IMR-90 (cell line): ENCODE data around the gene PPP1R12C. TPM values are rescaled to one million over a fixed set of nuclear protein-coding genes. Genes with fewer than 3 reads are reported as not detected.

Experiments
- ATAC-seq: fragments of 200-7000 bp; cut with Tn5 transposase; 2 replicates; pipeline ENCODE4 v1.9.1; 2020; ENCODE audit warnings: low read depth, mild to moderate bottlenecking, moderate library complexity
- BruUV-seq: library from RNA; stranded (reverse); fragments of 400-500 nt; replicated peaks from 2 replicates; lab custom pipeline; 2021; lab: Mats Ljungman, UMichigan
- CTCF ChIA-PET: fragments of 300-600 bp; formaldehyde crosslinking; extraction: SDS; loops from one replicate; lab custom pipeline; 2021; ENCODE audit warnings: antibody characterized with exemption; lab: Yijun Ruan, JAX
- POLR2A ChIA-PET: fragments of 300-600 bp; sonication (Branson Sonifier 250); formaldehyde crosslinking; loops from one replicate; lab custom pipeline; 2022; ENCODE audit warnings: antibody characterized with exemption; ENCODE audit not compliant: unreplicated experiment; lab: Charles Lee
- DNase-seq: peaks from one replicate; pipeline ENCODE4 v3.0.0; 2013
- H2AFZ ChIP-seq: replicated peaks from 2 replicates; pipeline ENCODE3; 2013; ENCODE audit warnings: low read length, mild to moderate bottlenecking; ENCODE audit not compliant: poor library complexity
- H2AK5ac ChIP-seq: 2 replicates; pipeline ENCODE4 v1.6.1; 2013; ENCODE audit warnings: low read depth, low read length, inconsistent platforms
- H2AK9ac ChIP-seq: replicated peaks from 2 replicates; pipeline ENCODE3; 2013; ENCODE audit warnings: mild to moderate bottlenecking, low read depth, low read length, moderate library complexity; ENCODE audit not compliant: poor library complexity
- H2BK120ac ChIP-seq: 2 replicates; pipeline ENCODE4 v1.6.1; 2013; ENCODE audit warnings: low read depth, low read length, inconsistent platforms
- H2BK15ac ChIP-seq: 3 replicates; pipeline ENCODE4 v1.6.1; 2013; ENCODE audit warnings: low read depth, low read length, inconsistent platforms
- H2BK20ac ChIP-seq: 2 replicates; pipeline ENCODE4 v1.6.1; 2013; ENCODE audit warnings: low read depth, mild to moderate bottlenecking, inconsistent platforms, low read length, moderate library complexity
- H2BK5ac ChIP-seq: 2 replicates; pipeline ENCODE4 v1.6.1; 2013; ENCODE audit warnings: mild to moderate bottlenecking, low read depth, low read length, inconsistent platforms; ENCODE audit not compliant: poor library complexity, severe bottlenecking
- H3K14ac ChIP-seq: replicated peaks from 2 replicates; pipeline ENCODE4 v1.6.1; 2013; ENCODE audit warnings: low read depth, low read length, inconsistent platforms
- H3K18ac ChIP-seq: 2 replicates; pipeline ENCODE4 v1.6.1; 2013; ENCODE audit warnings: low read depth, low read length, control low read depth
- H3K23ac ChIP-seq: 2 replicates; pipeline ENCODE4 v1.6.1; 2013; ENCODE audit warnings: low read depth, low read length, inconsistent platforms
- H3K27ac ChIP-seq: 2 replicates; pipeline ENCODE4 v1.5.1; 2013; ENCODE audit warnings: mild to moderate bottlenecking, control low read depth, low read length; ENCODE audit not compliant: insufficient read depth
- H3K27me3 ChIP-seq: 2 replicates; pipeline ENCODE4 v1.6.1; 2013; ENCODE audit warnings: low read length; ENCODE audit not compliant: control insufficient read depth, insufficient read depth
- H3K36me3 ChIP-seq: 2 replicates; pipeline ENCODE4 v1.6.1; 2013; ENCODE audit warnings: low read length, mixed read lengths; ENCODE audit not compliant: control insufficient read depth, insufficient read depth
- H3K4ac ChIP-seq: 2 replicates; pipeline ENCODE4 v1.6.1; 2013; ENCODE audit warnings: low read depth, low read length, inconsistent platforms
- H3K4me1 ChIP-seq: 2 replicates; pipeline ENCODE4 v1.6.1; 2013; ENCODE audit warnings: low read length, mixed read lengths; ENCODE audit not compliant: control insufficient read depth, insufficient read depth
- H3K4me2 ChIP-seq: 2 replicates; pipeline ENCODE4 v1.6.1; 2013; ENCODE audit warnings: low read depth, mild to moderate bottlenecking, control low read depth, low read length, moderate library complexity
- H3K4me3 ChIP-seq: 2 replicates; pipeline ENCODE4 v1.5.1; 2013; ENCODE audit warnings: low read depth, mild to moderate bottlenecking, control low read depth, low read length, moderate library complexity; ENCODE audit not compliant: insufficient read depth
- H3K56ac ChIP-seq: 2 replicates; pipeline ENCODE4 v1.6.1; 2013; ENCODE audit warnings: low read length, inconsistent platforms; ENCODE audit not compliant: insufficient read depth; ENCODE audit errors: extremely low read depth
- H3K79me1 ChIP-seq, 2 experiments: 2 replicates each; pipeline ENCODE4 v1.6.1; 2013; ENCODE audit warnings: low read length in 2 of 2, inconsistent platforms in 1 of 2, low read depth in 1 of 2
- H3K9ac ChIP-seq: 2 replicates; pipeline ENCODE4 v1.6.1; 2013; ENCODE audit warnings: low read depth, low read length, control low read depth
- H3K9me1 ChIP-seq: 2 replicates; pipeline ENCODE4 v1.6.1; 2013; ENCODE audit warnings: low read length, inconsistent platforms; ENCODE audit not compliant: insufficient read depth
- H3K9me3 ChIP-seq: 2 replicates; pipeline ENCODE4 v1.6.1; 2013; ENCODE audit warnings: low read length; ENCODE audit not compliant: control insufficient read depth, insufficient read depth
- H4K20me1 ChIP-seq: 2 replicates; pipeline ENCODE4 v1.6.1; 2013; ENCODE audit warnings: low read length, inconsistent platforms; ENCODE audit not compliant: insufficient read depth
- H4K5ac ChIP-seq: 2 replicates; pipeline ENCODE4 v1.6.1; 2013; ENCODE audit warnings: mild to moderate bottlenecking, low read depth, low read length, control low read depth
- H4K8ac ChIP-seq, 2 experiments: 2 replicates each; pipeline ENCODE4 v1.6.1; 2013; ENCODE audit warnings: low read depth in 2 of 2, low read length in 2 of 2, control low read depth in 1 of 2, inconsistent platforms in 1 of 2
- H4K91ac ChIP-seq: 2 replicates; pipeline ENCODE4 v1.6.1; 2013; ENCODE audit warnings: low read depth, low read length, inconsistent platforms; ENCODE audit not compliant: insufficient read depth
- MAZ ChIP-seq: IDR thresholded peaks from 2 replicates; pipeline ENCODE4 v1.6.1; 2012; ENCODE audit warnings: low read depth, mild to moderate bottlenecking, low read length, improper control_type of control experiment, moderate library complexity, borderline replicate concordance
- MXI1 ChIP-seq: IDR thresholded peaks from 2 replicates; pipeline ENCODE4 v1.6.1; 2012; ENCODE audit warnings: low read depth, mild to moderate bottlenecking, low read length, moderate library complexity, borderline replicate concordance
- RCOR1 ChIP-seq: IDR thresholded peaks from 2 replicates; pipeline ENCODE4 v1.6.1; 2012; ENCODE audit warnings: mild to moderate bottlenecking, low read length, improper control_type of control experiment; ENCODE audit not compliant: insufficient replicate concordance
- WGBS, 2 experiments: methylation state at CpG; one replicate each; pipeline versions ENCODE4 v1.1.5 to v1.1.7; 2013; ENCODE audit warnings: missing lambda C conversion rate in 2 of 2; ENCODE audit not compliant: insufficient read length in 1 of 2; ENCODE audit errors: extremely low coverage in 2 of 2; 5-methylcytosine and 5-hydroxymethylcytosine counted together
- dilution Hi-C: fragments of 300-500 bp; cut with HindIII; formaldehyde crosslinking; loops from one replicate; pipeline ENCODE4 v1.14.3; 2018; ENCODE audit warnings: low sequenced_read_pairs; ENCODE audit not compliant: unreplicated experiment
- in situ Hi-C: fragments of 300-500 bp; cut with MboI; formaldehyde crosslinking; loops from 3 replicates; pipeline ENCODE4 v1.14.3; 2019; ENCODE audit warnings: low sequenced_read_pairs, inconsistent platforms, mixed read lengths
- intact Hi-C: fragments of 100-400 bp; cut with micrococcal nuclease; formaldehyde crosslinking; loops from 2 replicates; pipeline ENCODE4 v1.10.0; 2022
- polyA plus RNA-seq, 3 experiments: library from polyadenylated mRNA; depleted of rRNA; stranded (reverse); fragments of >200 nt; gene quantifications; 2 replicates each; pipeline ENCODE4 v1.2.3, GENCODE V29; 2012; ENCODE audit warnings: low replicate concordance in 1 of 3
- total RNA-seq: library from RNA; depleted of rRNA; stranded (reverse); fragments of >200 nt; gene quantifications from 2 replicates; pipeline ENCODE4 v1.2.3, GENCODE V29; 2012
- TF ChIP-seq, protein P1 (sequence below): fragments of 150-350 bp; IDR thresholded peaks from 2 replicates; pipeline ENCODE4 v1.6.1; 2017; ENCODE audit warnings: mild to moderate bottlenecking, antibody characterized with exemption, low read length, low read depth
- TF ChIP-seq, protein P2 (sequence below): fragments of 150-350 bp; IDR thresholded peaks from 2 replicates; pipeline ENCODE4 v1.6.1; 2016; ENCODE audit warnings: low read depth, mild to moderate bottlenecking, low read length, moderate library complexity, borderline replicate concordance

Gene PPP1R12C
- total and polyA plus RNA-seq, 2 of the 4 experiments (the other 2 are of a cell fraction), result 21.5 to 81.4 TPM

DNA sequence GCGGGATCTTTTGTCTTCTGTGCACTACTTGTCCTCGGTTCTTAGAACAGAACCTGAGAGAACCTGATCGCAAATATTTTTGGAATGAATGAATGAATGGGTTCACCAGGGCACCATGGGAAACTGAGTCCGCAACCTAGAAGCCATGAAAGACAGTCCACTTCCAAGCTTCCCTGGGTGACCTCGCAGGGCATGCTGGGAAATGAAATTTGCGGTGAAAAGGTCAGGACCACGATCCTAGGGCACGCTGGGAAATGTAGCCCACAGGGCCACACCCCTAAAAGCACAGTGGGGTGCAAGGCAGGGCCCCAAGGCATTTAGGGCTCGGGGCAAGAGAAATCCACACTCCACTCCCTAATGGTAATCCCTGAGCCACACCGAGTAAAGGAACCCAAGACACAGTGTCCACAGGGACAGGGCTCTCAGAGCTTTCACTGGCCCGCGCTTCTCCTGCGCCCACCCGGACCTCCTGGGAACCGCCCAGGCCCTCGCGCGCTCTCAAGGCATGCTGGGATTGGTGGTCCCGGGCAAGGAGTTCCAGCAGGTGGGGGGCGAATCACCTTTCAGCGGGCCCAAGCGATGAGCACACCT is 1.1 kb upstream of the PPP1R12C start (continued):
- TF ChIP-seq, protein P1, sequence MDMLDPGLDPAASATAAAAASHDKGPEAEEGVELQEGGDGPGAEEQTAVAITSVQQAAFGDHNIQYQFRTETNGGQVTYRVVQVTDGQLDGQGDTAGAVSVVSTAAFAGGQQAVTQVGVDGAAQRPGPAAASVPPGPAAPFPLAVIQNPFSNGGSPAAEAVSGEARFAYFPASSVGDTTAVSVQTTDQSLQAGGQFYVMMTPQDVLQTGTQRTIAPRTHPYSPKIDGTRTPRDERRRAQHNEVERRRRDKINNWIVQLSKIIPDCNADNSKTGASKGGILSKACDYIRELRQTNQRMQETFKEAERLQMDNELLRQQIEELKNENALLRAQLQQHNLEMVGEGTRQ, result no peak

GRCh38 chr19:55117663-55118391 is 390 bp upstream of the PPP1R12C start:
- H3K14ac ChIP-seq, result peak overlapping the region; percentile 69
- WGBS, 2 experiments, result 1% methylated on average over 33 of the region's 44 CpGs; no CpG with 5 or more reads in 1 of the 2 experiments
- peak overlapping the region; percentile 77 for H3K27ac ChIP-seq
- H4K8ac ChIP-seq, result peak overlapping the region; percentile 98
- H4K20me1 ChIP-seq, result peaks cover 41% of the 10 kb centered on the region
- H3K27me3 ChIP-seq, result 0 out of 2 replicates have a peak, but pooled peaks cover 3% of the 10 kb centered on the region
- H2AFZ ChIP-seq, result peak overlapping the region; percentile 95
- intact Hi-C loops, result no loop called here
- dilution Hi-C loops, result no loop called here
- H3K4me2 ChIP-seq, result peak overlapping the region; percentile 86
- DNase-seq (peak; percentile 99), ATAC-seq (peak; percentile 84)
- H3K4me1 ChIP-seq, result peaks cover 13% of the 10 kb centered on the region
- H2AK9ac ChIP-seq, result peak overlapping the region; percentile 5
- H2BK15ac ChIP-seq, result no peak overlapping the region; the same call in 2 of the 3 replicates
- H3K9me1 ChIP-seq, result peaks cover 4% of the 10 kb centered on the region; the same call in 1 of the 2 replicates
- H4K91ac ChIP-seq, result peak overlapping the region; percentile 71
- peak overlapping the region; percentile 46; the same call in 1 of the 2 replicates for H3K18ac ChIP-seq
- BruUV-seq, result no TSS peak
- no peaks in the 10 kb centered on the region for H3K9me3 ChIP-seq
- peak overlapping the region; percentile 86 for H4K5ac ChIP-seq
- H3K36me3 ChIP-seq, result no peaks in the 10 kb centered on the region; the same call in 1 of the 2 replicates
- in situ Hi-C loops, result loop anchor here (25.0 kb wide), 1 partner anchor 519 kb away; the partner anchor contains the start of genes CCDC106, ZNF580 and ZNF581
- H3K9ac ChIP-seq, result peak overlapping the region; percentile 76
- H2BK120ac ChIP-seq, result peak overlapping the region; percentile 28
- peak overlapping the region; percentile 87 for H3K4ac ChIP-seq
- H3K79me1 ChIP-seq, result peaks cover 11 to 31% of the 10 kb centered on the region in 2 experiments; a peak in 3 of 4 replicates
- H3K4me3 ChIP-seq, result peak overlapping the region; percentile 69
- TF ChIP-seq, protein P2, sequence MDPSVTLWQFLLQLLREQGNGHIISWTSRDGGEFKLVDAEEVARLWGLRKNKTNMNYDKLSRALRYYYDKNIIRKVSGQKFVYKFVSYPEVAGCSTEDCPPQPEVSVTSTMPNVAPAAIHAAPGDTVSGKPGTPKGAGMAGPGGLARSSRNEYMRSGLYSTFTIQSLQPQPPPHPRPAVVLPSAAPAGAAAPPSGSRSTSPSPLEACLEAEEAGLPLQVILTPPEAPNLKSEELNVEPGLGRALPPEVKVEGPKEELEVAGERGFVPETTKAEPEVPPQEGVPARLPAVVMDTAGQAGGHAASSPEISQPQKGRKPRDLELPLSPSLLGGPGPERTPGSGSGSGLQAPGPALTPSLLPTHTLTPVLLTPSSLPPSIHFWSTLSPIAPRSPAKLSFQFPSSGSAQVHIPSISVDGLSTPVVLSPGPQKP, result no peak
- TF ChIP-seq RCOR1, result no peak
- TF ChIP-seq, protein P1, result peak; percentile 11; the same call in 1 of the 2 replicates
- peak; percentile 93 for TF ChIP-seq MAZ
- 0 out of 2 replicates have a peak, but pooled peaks have one; percentile 20 for TF ChIP-seq MXI1
- H2BK20ac ChIP-seq, result no peak overlapping the region
- peak overlapping the region; percentile 57 for H2BK5ac ChIP-seq
- POLR2A ChIA-PET, result interaction anchor here (0.6 kb wide), 1 partner anchor 1232 kb away, joined by 4 read pairs; no protein-coding TSS in a partner anchor
- peak overlapping the region; percentile 88; the same call in 1 of the 2 replicates for H3K56ac ChIP-seq
- peak overlapping the region; percentile 13; the same call in 1 of the 2 replicates for H2AK5ac ChIP-seq
- CTCF ChIA-PET, result interaction anchor here (0.5 kb wide), 1 partner anchor 1017 kb away, joined by 5 read pairs; no protein-coding TSS in a partner anchor
- peak overlapping the region; percentile 74; the same call in 1 of the 2 replicates for H3K23ac ChIP-seq
